OCI-LY7 (cell line): ENCODE data around the gene LDLRAD4. TPM values are rescaled to one million over a fixed set of nuclear protein-coding genes. Genes with fewer than 3 reads are reported as not detected.

Experiments used
- BruUV-seq: library from RNA; stranded (reverse); fragments of 400-500 nt; replicated peaks from 2 replicates; lab custom pipeline; 2021; lab: Mats Ljungman, UMichigan
- CTCF ChIA-PET: fragments of 300-600 bp; sonication (Branson Sonifier 250); formaldehyde crosslinking; loops from one replicate; lab custom pipeline; 2022; ENCODE audit warnings: antibody characterized with exemption; ENCODE audit not compliant: unreplicated experiment; lab: Charles Lee
- POLR2A ChIA-PET: fragments of 300-600 bp; sonication (Branson Sonifier 250); formaldehyde crosslinking; loops from one replicate; lab custom pipeline; 2022; ENCODE audit warnings: antibody characterized with exemption; lab: Charles Lee
- DNase-seq: peaks from one replicate; pipeline ENCODE4 v3.0.0-alpha.2; 2015; ENCODE audit warnings: low spot score
- H2AFZ ChIP-seq: fragments of 200-600 bp; sonication (generic), shearing (Covaris generic); 2 replicates; pipeline ENCODE4 v1.6.1; 2014; ENCODE audit warnings: mild to moderate bottlenecking, antibody characterized with exemption, low read length, moderate library complexity
- H3K27ac ChIP-seq: fragments of 200-600 bp; sonication (generic); 2 replicates; pipeline ENCODE4 v1.5.1; 2014; ENCODE audit warnings: mixed run types, low read depth, mild to moderate bottlenecking, moderate library complexity, low read length, inconsistent platforms; ENCODE audit not compliant: poor library complexity, severe bottlenecking
- H3K36me3 ChIP-seq: fragments of 200-600 bp; sonication (generic); 2 replicates; pipeline ENCODE4 v1.6.1; 2014; ENCODE audit warnings: mild to moderate bottlenecking, antibody characterized with exemption, low read length, moderate library complexity, mixed read lengths; ENCODE audit not compliant: insufficient read depth
- H3K4me1 ChIP-seq: fragments of 200-600 bp; sonication (generic); 2 replicates; pipeline ENCODE4 v1.5.1; 2014; ENCODE audit warnings: mild to moderate bottlenecking, low read length; ENCODE audit not compliant: insufficient read depth, poor library complexity, severe bottlenecking
- H3K4me2 ChIP-seq: fragments of 200-600 bp; sonication (generic); 2 replicates; pipeline ENCODE4 v1.6.1; 2014; ENCODE audit warnings: mild to moderate bottlenecking, low read length
- H3K4me3 ChIP-seq: fragments of 200-600 bp; sonication (generic); 2 replicates; pipeline ENCODE4 v1.5.1; 2014; ENCODE audit warnings: mild to moderate bottlenecking, low read depth, low read length; ENCODE audit not compliant: poor library complexity, severe bottlenecking
- H3K79me2 ChIP-seq: fragments of 200-600 bp; sonication (generic); 2 replicates; pipeline ENCODE4 v1.6.1; 2016; ENCODE audit warnings: low read depth, mild to moderate bottlenecking, low read length, moderate library complexity, mixed read lengths; ENCODE audit not compliant: insufficient read depth
- H3K9me2 ChIP-seq: fragments of 200-600 bp; sonication (generic); 2 replicates; pipeline ENCODE4 v1.6.1; 2016; ENCODE audit warnings: mild to moderate bottlenecking, low read length, mixed read lengths; ENCODE audit not compliant: insufficient read depth
- H3K9me3 ChIP-seq: fragments of 200-600 bp; sonication (generic); 2 replicates; pipeline ENCODE4 v1.6.1; 2014; ENCODE audit warnings: mild to moderate bottlenecking, mixed run types, low read length, mixed read lengths
- H4K20me1 ChIP-seq: fragments of 200-600 bp; sonication (generic); 2 replicates; pipeline ENCODE4 v1.6.1; 2014; ENCODE audit warnings: mild to moderate bottlenecking, antibody characterized with exemption, low read length, moderate library complexity, mixed read lengths; ENCODE audit not compliant: insufficient read depth
- EZH2phosphoT487 ChIP-seq: fragments of 200-600 bp; sonication (generic); IDR thresholded peaks from 2 replicates; pipeline ENCODE4 v1.6.1; 2018; ENCODE audit warnings: low read depth, borderline replicate concordance, mild to moderate bottlenecking, mixed run types, antibody characterized with exemption, low read length, moderate library complexity, mixed read lengths
- intact Hi-C: fragments of 100-400 bp; cut with micrococcal nuclease; formaldehyde crosslinking; loops from one replicate; pipeline ENCODE4 v1.10.0; 2022; ENCODE audit not compliant: unreplicated experiment
- total RNA-seq, 2 experiments: library from RNA; depleted of rRNA in 1 of 2; stranded (reverse); fragments of >200 nt in 1 of 2; shearing (Covaris generic) in 1 of 2; gene quantifications; 2 replicates each; pipeline ENCODE4 v1.2.3, GENCODE V29; 2014 to 2022
- TF ChIP-seq, protein P1 (sequence below): fragments of 200-600 bp; sonication (generic); conservative IDR thresholded peaks from 2 replicates; pipeline ENCODE4 v1.5.1; 2014; ENCODE audit warnings: mild to moderate bottlenecking, antibody characterized with exemption, low read length, moderate library complexity, mixed read lengths

Gene LDLRAD4
- total RNA-seq, 2 experiments from 2014 or later, result 26.2 to 43.8 TPM

DNA sequence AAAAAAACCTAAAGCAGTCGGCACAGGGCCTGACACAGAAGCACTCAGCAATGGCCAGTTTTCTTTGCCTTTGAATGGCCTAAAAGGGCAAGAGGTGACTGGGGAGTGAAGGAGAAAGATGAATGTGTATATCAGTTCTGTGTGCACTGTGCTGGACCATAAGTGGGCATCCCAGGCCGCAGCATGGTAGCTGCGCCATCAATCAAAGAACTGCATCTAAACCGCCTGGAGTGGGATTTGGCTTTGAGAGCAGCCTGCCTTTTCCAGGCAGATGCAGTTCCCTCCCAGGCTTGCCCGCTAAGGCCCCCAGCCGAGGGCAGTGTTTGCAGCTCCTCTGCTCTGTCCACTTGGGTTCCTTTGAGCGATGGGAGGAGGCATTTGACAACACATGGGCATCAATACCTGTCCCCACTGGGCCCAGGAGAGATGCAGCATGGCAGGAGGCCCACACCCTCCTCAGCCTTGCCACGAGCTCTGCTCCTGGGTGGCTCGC, 363.7 kb downstream of the LDLRAD4 start:
- Histone ChIP-seq H3K4me1 (peaks cover 58% of the 10 kb centered on the region), H3K27ac (no peak overlapping the region), H2AFZ (no peak overlapping the region), H3K4me2 (no peak overlapping the region), H3K9me2 (no peaks in the 10 kb centered on the region), H3K4me3 (no peak overlapping the region), H3K9me3 (no peaks in the 10 kb centered on the region), H4K20me1 (no peaks in the 10 kb centered on the region), H3K36me3 (no peaks in the 10 kb centered on the region), H3K79me2 (no peaks in the 10 kb centered on the region)
- TF ChIP-seq, protein P1, sequence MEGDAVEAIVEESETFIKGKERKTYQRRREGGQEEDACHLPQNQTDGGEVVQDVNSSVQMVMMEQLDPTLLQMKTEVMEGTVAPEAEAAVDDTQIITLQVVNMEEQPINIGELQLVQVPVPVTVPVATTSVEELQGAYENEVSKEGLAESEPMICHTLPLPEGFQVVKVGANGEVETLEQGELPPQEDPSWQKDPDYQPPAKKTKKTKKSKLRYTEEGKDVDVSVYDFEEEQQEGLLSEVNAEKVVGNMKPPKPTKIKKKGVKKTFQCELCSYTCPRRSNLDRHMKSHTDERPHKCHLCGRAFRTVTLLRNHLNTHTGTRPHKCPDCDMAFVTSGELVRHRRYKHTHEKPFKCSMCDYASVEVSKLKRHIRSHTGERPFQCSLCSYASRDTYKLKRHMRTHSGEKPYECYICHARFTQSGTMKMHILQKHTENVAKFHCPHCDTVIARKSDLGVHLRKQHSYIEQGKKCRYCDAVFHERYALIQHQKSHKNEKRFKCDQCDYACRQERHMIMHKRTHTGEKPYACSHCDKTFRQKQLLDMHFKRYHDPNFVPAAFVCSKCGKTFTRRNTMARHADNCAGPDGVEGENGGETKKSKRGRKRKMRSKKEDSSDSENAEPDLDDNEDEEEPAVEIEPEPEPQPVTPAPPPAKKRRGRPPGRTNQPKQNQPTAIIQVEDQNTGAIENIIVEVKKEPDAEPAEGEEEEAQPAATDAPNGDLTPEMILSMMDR, result no peak
- no peak for TF ChIP-seq EZH2phosphoT487
- intact Hi-C loops, result no loop called here
- ChIA-PET CTCF (no interaction called here), POLR2A (interaction anchor here (1.1 to 1.2 kb wide), 2 partner anchors 30 to 32 kb away, joined by 3 to 4 read pairs; no protein-coding TSS in a partner anchor)
- DNase-seq, result no peak
- BruUV-seq, result no TSS peak

DNA sequence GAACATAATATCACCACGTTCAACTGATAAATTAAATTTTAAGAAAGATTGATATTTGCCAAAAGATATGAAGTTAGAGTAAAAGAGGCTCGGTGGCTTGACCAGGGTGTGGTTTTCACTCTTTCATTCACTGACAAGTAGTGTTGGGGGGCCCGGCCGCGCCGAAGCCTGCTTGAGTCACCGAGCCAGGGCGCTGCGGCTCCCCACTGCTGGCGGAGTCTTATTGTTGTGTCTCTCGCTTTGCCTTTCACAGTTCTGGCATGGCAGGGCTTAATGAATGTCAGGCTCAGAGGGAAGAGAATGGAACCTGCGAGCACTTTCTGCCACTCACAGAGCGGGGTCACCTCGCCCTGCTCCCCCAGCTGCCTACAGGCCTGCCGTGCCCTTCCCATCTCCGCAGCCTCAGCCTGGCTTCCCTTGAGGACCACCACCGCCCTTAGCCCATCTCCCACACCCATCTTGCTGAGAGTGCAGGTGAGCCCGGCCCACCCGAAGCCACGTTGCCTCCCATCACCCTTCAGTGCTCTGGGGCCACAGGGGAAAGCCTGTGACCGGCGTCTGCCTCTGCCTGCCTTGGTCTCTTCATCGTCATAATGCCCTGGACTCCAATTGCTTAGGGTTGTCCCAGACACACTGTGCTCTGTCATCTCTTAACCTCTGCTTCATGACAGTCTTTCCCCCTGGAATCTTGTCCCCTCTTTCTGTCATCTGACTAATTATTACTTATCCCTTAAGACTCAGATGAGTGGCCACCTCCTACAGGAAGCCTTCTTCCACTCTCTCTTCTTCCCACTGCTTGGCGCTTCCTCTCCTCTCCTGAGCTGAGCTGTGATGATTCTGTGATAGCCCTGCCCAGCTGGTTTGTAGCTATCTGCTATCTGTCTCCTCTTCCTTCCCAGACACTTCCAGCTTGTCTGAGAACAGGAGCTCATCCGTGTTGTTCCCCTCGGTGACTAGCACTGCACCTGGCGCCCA, 365.3 kb downstream of the LDLRAD4 start:
- TF ChIP-seq, protein P1, result no peak
- no peak for TF ChIP-seq EZH2phosphoT487
- no peak for DNase-seq
- no peak overlapping the region for H3K4me2 ChIP-seq
- H3K79me2 ChIP-seq, result no peaks in the 10 kb centered on the region
- H3K36me3 ChIP-seq, result no peaks in the 10 kb centered on the region
- ChIA-PET CTCF (interaction anchor here (1.9 kb wide), 1 partner anchor 29 kb away, joined by 6 read pairs; no protein-coding TSS in a partner anchor), POLR2A (interaction anchor here (0.9 to 2.3 kb wide), 5 partner anchors 10 to 29 kb away, joined by 3 to 11 read pairs (median 3); no protein-coding TSS in a partner anchor)
- intact Hi-C loops, result no loop called here
- H3K4me3 ChIP-seq, result no peak overlapping the region
- no peaks in the 10 kb centered on the region for H3K9me2 ChIP-seq
- BruUV-seq, result no TSS peak
- H3K4me1 ChIP-seq, result peaks cover 44% of the 10 kb centered on the region
- H4K20me1 ChIP-seq, result no peaks in the 10 kb centered on the region; the same call in 1 of the 2 replicates
- H2AFZ ChIP-seq, result no peak overlapping the region
- no peaks in the 10 kb centered on the region for H3K9me3 ChIP-seq
- H3K27ac ChIP-seq, result no peak overlapping the region
